Neural cell (in vitro differentiated cells): ENCODE results near the gene CTSL. TPM values are rescaled to one million over a fixed set of nuclear protein-coding genes. Genes with fewer than 3 reads are reported as not detected.

Source experiments
- H2AFZ ChIP-seq: fragments of 200-600, 300-800 bp; sonication (generic), shearing (Covaris generic); 2 replicates; pipeline ENCODE4 v1.6.0; 2014; ENCODE audit warnings: low read depth, mild to moderate bottlenecking, antibody characterized with exemption, low read length, moderate library complexity
- H3F3A ChIP-seq: fragments of 200-600 bp; shearing (Covaris generic); 2 replicates; pipeline ENCODE4 v1.6.1; 2016; ENCODE audit warnings: mild to moderate bottlenecking, moderate library complexity, mixed read lengths, antibody characterized with exemption, low read length; ENCODE audit not compliant: insufficient read depth, poor library complexity, severe bottlenecking
- H3K27ac ChIP-seq: fragments of 200-600, 300-800 bp; sonication (generic), shearing (Covaris generic); 2 replicates; pipeline ENCODE4 v1.5.1; 2014; ENCODE audit warnings: mild to moderate bottlenecking, low read length, moderate library complexity
- H3K27me3 ChIP-seq: fragments of 300-800, 200-600 bp; sonication (generic), shearing (Covaris generic); 2 replicates; pipeline ENCODE4 v1.6.0; 2014; ENCODE audit warnings: mild to moderate bottlenecking, low read depth, low read length, moderate library complexity; ENCODE audit not compliant: insufficient read depth
- H3K36me3 ChIP-seq: fragments of 300-800, 200-600 bp; sonication (generic), shearing (Covaris generic); 2 replicates; pipeline ENCODE4 v1.5.1; 2014; ENCODE audit warnings: mild to moderate bottlenecking, antibody characterized with exemption, low read length, moderate library complexity; ENCODE audit not compliant: insufficient read depth
- H3K4me2 ChIP-seq: fragments of 300-800, 200-600 bp; sonication (generic), shearing (Covaris generic); 2 replicates; pipeline ENCODE4 v1.6.0; 2014; ENCODE audit warnings: mild to moderate bottlenecking, low read length
- H3K4me3 ChIP-seq: fragments of 300-800, 200-600 bp; sonication (generic), shearing (Covaris generic); 2 replicates; pipeline ENCODE4 v1.5.1; 2014; ENCODE audit warnings: mild to moderate bottlenecking, low read length, moderate library complexity
- H3K79me2 ChIP-seq: fragments of 200-600 bp; shearing (Covaris generic); replicated peaks from 2 replicates; pipeline ENCODE4 v1.6.0; 2014; ENCODE audit warnings: mild to moderate bottlenecking, low read length, moderate library complexity; ENCODE audit not compliant: insufficient read depth
- H3K9ac ChIP-seq: fragments of 300-800, 200-600 bp; sonication (generic), shearing (Covaris generic); 2 replicates; pipeline ENCODE4 v1.6.1; 2016; ENCODE audit warnings: mild to moderate bottlenecking, low read length, mixed read lengths
- H3K9me2 ChIP-seq: fragments of 200-600 bp; shearing (Covaris generic); 2 replicates; pipeline ENCODE4 v1.6.1; 2016; ENCODE audit warnings: mild to moderate bottlenecking, low read length, mixed read lengths; ENCODE audit not compliant: insufficient read depth
- H3K9me3 ChIP-seq: fragments of 200-600, 300-800 bp; sonication (generic), shearing (Covaris generic); 2 replicates; pipeline ENCODE4 v1.6.1; 2016; ENCODE audit warnings: mild to moderate bottlenecking, mixed run types, low read length, moderate library complexity, mixed read lengths
- H4K20me1 ChIP-seq: fragments of 200-600 bp; shearing (Covaris generic); 2 replicates; pipeline ENCODE4 v1.6.1; 2016; ENCODE audit warnings: mild to moderate bottlenecking, mixed run types; ENCODE audit not compliant: insufficient read depth
- EZH2 ChIP-seq: fragments of 200-600, 300-800 bp; shearing (Covaris generic), sonication (generic); IDR thresholded peaks from 2 replicates; pipeline ENCODE4 v1.6.1; 2014; ENCODE audit warnings: antibody characterized with exemption, low read length, borderline replicate concordance, mild to moderate bottlenecking; ENCODE audit not compliant: insufficient read depth, poor library complexity, severe bottlenecking
- POLR2AphosphoS5 ChIP-seq: IDR thresholded peaks from 2 replicates; pipeline ENCODE4 v1.6.1; 2012
- RAD21 ChIP-seq: fragments of 450-650 bp; conservative IDR thresholded peaks from 2 replicates; pipeline ENCODE4 v1.6.1; 2014; ENCODE audit warnings: antibody characterized with exemption, mild to moderate bottlenecking, moderate library complexity
- SMC3 ChIP-seq: fragments of 450-650 bp; conservative IDR thresholded peaks from 2 replicates; pipeline ENCODE4 v1.6.1; 2014; ENCODE audit warnings: antibody characterized with exemption, mild to moderate bottlenecking, moderate library complexity; ENCODE audit not compliant: poor library complexity
- polyA plus RNA-seq: library from polyadenylated mRNA; depleted of rRNA; stranded (reverse); fragments of >200 nt; gene quantifications from 2 replicates; pipeline ENCODE4 v1.2.3, GENCODE V29; 2014

The CTSL gene
- polyA plus RNA-seq, 1 donor from 2014 or later = 53.5 TPM

GRCh38 chr9:87778996-87779395 lies 53.1 kb downstream of the CTSL start:
- H3K4me3 ChIP-seq = no peak overlapping the region
- no peaks in the 10 kb centered on the region for H3K36me3 ChIP-seq
- no peaks in the 10 kb centered on the region for H3K27me3 ChIP-seq
- no peaks in the 10 kb centered on the region for H3K79me2 ChIP-seq
- TF ChIP-seq EZH2 = no peak
- no peak for TF ChIP-seq RAD21
- TF ChIP-seq SMC3 = no peak
- TF ChIP-seq POLR2AphosphoS5 = no peak
- no peaks in the 10 kb centered on the region for H3F3A ChIP-seq
- H2AFZ ChIP-seq = no peak overlapping the region
- H3K9me3 ChIP-seq = no peaks in the 10 kb centered on the region
- H3K27ac ChIP-seq = no peak overlapping the region
- no peak overlapping the region for H3K4me2 ChIP-seq
- no peaks in the 10 kb centered on the region for H4K20me1 ChIP-seq
- no peaks in the 10 kb centered on the region for H3K9me2 ChIP-seq
- H3K9ac ChIP-seq = no peak overlapping the region

Other genes starting within 250 kb of the CTSL start
- 45.0 and 57.3 TPM in 2 replicates for gene DAPK1, start 228.3 kb upstream of the CTSL start, polyA plus RNA-seq
- gene SPATA31E1, start 156.8 kb downstream of the CTSL start, polyA plus RNA-seq = not detected in 2 replicates
- gene SPATA31C1, start 191.8 kb downstream of the CTSL start, polyA plus RNA-seq = not detected in 2 replicates
- gene CDK20, start 248.4 kb downstream of the CTSL start, polyA plus RNA-seq = 68.0 and 72.4 TPM in 2 replicates